Activated CD4-positive, CD25-positive, alpha-beta regulatory T cell (primary cell): ENCODE results near the gene ADAMTS7.
"Not testable (repeated sequence)": the region's sequence is repeated elsewhere in the genome, so short reads cannot be mapped to it uniquely, and the experiment has no call there.

Experiments used
- DNase-seq, 4 experiments: peaks; one replicate each; lab custom pipeline; 2025; lab: John Stamatoyannopoulos, UW

Gene ADAMTS7

DNA sequence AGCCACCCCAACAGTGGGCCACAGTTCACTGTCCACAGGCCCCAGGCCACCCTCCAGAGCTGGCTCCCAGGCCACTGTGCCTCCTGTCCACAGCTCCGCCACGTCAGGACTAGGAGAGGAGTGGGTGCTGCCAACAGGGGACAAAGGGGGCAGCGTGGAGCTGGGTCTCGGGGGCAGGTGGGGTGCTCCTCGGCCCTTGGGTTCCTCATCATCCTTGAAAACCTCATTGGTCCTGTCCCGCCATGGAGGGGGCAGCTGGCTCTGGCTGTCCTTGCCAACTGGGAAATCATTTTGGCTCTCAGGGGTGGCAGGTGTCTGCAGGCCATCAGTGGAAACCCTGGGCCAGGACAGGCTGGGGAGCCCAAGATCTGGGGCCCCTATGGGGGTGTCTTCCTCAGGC lies 45.2 kb downstream of the ADAMTS7 start:
- no peak for DNase-seq

DNA sequence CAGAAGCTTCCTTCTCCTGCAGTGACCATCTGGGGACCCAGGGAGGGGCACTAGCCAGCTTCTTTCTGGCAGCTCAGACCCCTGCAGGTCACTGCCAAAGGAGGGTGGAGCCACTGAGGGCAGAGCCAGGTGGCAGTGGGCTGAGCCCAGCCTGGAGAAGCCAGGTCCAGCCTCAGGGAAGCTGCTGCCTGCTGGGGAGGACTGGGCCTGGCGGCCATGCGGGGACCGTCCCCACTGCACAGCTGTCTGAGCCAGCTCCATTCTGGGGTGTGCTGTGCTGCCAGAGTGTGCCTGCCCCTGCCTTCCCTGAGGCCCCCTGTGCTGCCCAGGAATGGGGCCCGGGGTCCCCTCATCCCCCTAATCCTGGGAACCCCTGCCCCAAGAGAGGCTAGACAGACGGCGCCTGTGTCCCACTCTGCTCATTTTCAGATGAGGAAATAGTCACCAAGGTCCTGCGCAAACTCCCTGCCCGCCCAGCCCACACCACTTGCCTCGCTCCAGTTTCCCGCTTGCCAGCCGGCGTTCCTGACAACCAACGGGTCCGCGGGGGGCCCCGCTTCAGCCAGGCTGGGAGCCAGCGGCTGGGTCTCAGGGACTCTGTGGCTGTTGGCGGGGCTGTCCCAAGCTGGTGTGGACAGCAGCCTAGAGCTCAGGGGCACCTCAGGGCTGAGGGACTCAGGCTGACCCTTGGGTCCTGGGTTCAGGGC lies 46.0 kb downstream of the ADAMTS7 start:
- DNase-seq, result not testable (repeated sequence)

DNA sequence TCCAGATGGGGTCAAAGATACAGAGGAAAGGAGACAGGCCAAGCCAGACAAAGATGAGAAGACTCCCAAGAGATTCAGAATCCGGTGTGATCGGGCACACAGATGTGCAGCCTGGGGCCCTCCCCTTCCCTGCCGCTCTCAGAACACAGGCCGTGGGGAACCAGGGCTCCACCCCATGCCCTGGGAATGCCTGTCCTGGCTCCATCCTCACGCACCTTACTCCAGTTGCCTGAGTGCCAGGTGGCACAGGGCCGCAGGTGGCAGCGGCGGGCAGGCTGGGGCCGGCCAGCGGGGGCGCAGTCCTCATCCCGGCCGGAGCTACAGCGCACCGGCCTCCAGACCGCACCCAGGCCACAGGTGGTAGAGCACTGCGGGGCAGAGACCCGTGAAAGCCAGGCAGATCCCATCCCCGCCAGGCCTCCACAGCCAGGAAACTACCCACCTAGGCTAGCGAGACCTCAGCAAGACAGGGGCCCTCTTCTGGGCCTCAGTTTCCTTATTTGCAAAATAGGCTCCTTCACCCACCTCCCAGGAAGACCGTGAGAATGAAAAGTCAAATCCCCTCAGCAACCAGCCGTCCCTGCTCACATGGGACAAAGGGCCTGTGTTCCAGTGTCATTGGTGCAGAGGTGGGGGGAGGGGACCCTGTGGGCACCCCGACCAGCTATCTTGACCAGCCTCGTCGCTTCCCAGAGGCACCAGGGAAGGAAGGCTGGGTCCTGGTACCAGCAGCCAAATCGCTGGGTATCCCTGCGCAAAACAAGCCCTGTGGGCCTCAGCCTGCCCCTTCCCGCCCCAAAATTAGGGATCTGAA lies 46.7 kb downstream of the ADAMTS7 start:
- DNase-seq, result not testable (repeated sequence)

DNA sequence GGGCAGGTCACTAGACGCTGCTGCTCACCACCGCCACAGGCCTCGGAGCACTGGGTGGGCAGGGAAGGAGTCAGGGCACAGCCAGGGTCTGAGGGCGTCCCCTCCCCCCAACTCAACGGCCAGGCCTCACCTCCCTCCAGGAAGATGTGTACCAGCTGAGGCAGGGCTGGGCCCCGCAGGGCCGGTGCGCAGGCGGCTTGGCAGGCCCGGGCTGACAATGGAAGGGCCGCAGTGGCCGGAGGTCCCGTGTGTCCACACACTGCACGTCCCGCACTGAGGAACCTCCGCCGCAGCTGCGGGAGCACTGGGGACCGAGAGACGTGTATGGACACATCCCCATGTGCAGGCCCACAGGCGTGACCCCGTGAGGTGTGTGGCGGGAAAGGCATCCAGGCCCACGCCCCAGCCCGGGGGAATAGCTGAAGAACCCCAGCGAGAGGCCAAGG lies 47.4 kb downstream of the ADAMTS7 start:
- no peak for DNase-seq

DNA sequence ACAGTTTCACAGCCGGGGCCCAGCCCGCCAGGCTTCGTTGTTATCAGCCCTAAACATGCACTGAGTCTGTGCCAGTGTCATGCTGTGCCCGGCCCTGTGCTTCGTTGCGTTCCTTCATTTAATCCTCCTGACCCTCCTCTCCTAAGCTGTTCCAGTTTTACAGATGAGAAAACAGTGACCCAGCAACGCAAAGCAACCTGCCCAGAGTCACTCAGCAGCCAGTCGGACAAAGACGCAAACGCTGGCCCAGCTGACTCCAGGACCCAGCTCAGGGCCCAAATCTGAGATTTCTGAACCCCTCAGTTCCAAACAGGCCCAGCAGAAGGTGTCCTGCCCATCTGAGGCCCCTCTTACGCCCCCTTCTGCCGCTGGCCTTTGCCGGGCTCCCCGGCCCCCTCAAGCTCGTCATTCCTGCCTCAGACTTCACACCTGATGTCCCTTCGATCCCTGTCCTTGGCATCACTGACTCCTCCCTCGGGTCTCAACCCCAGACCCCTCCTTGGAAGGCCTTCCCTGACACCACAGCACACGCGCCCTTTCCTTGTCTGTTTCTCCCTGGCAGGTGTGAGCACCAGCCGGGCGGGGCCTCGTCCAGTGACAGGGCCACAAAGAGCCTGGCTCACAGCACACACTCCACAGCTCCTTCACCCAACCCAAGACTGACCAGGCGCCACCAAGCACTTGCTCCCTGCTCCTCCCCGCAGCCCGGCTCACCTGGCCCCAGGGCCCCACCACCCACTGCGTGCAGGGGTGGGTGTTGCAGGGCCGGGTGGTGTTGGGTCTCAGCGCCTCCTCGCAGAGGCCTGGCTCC lies 48.1 kb downstream of the ADAMTS7 start:
- no peak for DNase-seq

DNA sequence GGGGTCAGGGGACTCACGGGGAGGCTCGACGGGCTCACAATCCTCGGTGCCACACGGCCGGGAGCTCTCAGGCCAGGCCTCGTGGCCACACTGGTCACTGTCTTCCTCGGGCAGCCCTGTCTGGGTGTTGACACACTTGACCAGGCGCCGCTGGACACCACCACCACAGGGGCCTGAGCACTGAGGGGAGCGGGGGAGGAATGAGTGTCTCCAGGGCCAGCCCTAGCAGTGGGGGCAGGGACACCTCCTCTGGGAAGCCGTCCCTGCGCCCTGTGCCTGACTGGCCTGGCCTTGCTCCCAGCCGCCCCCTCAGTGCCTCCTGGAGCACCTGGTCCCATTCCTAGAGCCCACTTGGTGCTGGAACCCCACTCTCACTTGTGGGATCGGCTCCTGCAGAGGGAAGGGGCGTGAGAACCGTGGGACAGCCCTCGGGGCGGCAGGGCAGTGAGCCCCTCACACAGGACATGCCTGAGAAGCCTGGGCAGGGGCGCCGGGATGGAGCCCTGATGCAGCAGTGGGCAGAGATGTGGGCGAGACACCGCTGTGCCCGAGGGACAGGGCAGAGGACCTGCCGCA lies 48.8 kb downstream of the ADAMTS7 start:
- not testable (repeated sequence) for DNase-seq

DNA sequence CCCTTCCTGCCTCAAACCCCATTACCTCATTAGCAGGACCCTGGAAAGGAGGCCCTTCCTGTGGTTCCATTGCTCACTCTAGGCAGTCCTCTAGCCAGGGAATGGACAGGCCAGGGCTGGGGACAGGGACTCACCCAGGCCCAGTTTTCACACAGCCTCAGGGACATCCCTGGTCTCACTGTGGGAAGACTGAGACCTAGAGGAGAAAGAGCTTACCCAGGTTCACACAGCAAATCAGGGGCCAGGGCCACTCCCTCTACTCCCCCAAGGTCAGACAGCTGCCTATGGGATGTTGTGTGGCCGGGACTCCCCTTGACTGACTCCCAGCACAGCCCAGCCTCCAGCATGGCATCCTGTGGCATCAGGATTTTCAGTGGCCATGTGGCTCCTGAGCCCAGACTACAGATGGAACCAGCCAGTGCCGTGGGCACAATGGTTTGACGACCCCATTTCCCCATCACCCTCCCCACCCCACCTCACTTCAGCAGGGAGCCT lies 49.3 kb downstream of the ADAMTS7 start:
- no peak for DNase-seq

DNA sequence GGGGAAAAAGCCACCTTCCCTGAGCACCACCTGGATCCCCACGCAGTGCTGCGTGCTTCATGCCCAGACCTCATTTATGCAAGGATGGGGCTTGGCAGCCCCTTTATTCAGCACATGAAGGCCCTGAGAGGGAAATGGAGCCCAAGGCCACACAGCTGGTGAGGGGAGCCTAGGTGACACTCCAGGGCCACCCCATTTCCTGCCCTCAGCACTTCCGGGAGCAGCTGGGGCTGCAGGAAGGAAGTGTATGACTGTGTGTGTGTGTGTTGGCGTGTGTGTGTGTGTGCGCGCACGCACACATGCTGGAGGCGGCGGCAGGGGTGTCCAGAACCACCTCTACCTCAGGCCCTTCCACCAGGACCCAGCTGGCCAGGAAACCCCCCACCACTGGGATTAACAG lies 49.8 kb downstream of the ADAMTS7 start:
- peak; percentile 33 to 71 (median 52) for DNase-seq

DNA sequence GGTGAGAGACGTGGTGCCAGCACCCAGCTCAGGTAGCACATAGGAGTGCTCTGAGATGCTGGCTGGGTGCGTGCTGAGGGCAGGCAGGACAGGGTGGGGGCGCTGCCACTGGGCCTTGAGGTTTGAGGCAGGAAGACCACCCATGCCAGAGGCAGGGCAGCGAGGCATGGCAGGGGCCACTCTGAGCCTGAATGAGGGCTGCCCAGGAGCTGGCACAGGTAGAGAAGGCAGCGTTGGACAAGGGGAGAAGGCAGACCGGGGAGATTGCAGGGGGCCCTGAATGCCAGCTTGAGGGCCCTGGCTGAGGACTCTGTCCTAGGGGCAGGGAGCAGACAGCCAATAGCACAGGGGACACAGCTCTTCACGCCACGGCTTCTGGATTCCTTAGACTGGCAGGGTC lies 50.2 kb downstream of the ADAMTS7 start:
- DNase-seq, result no peak

DNA sequence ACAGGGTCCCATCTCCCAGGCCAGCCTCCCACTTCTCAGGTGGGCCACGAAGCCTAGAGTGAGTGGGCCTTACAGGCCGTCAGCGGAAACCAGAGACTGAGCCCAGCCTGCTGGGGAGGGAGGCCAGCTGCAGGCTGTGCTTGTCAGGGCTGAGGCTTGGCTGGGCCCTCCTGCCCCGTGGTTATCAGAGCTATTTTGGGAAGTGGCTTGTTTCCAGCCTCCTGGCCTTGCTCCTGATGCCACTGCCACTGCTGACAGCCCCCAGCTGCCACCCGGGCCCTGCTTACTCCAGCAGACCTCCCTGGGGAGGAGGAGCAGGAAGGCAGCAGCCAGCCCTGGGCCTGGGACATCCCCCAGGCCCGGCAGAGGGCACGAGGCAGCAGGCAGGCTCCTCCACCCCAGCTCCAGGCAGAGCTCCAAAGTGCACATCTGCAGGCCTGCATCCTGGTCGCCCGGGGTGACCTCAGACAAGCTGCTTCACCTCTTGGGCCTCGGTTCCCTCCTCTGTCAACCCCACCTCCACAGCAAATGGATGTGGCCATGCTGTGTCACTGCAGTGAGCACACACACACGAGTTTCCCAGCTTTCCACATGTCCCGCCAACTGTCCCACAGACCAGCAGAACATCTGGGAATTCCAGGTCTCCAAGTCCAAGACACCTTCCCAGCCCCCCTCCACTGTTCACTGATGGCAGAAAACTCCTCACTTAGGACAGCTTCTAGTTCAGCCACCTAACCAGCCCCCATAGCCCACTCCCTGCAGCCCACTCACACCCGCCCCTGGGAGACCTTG lies 51.0 kb downstream of the ADAMTS7 start:
- not testable (repeated sequence) for DNase-seq

DNA sequence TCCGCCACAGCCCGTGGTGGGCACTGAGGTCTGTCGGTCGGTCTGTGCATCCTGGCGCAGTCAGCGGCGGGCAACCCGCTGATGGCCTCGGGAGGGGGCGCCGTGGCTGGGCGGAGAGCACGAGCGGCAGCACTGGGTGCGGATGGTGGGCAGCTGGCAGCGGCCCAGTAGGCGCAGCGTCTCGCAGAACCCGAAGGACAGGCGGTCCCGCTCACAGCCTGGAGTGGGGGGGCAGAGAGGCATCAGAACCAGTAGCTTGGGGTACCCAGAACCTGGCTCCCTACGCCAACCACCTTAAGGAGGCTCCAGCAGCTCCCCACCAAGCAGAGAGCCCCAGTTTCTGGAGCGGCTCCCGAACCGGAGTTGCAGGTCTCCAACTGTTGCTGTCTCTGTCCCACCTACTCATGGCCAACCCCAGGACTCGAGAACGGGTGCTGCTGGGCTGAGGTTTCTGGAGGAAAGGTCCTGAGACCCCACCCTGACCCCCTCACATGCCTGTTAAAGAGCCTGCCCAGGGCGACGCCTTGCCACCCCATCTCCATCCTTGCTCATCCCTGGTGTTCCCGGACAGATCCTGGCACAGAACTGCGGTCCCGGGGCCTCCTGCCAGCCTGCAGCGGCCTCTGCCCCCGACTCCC lies 51.8 kb downstream of the ADAMTS7 start:
- DNase-seq, result not testable (repeated sequence)

DNA sequence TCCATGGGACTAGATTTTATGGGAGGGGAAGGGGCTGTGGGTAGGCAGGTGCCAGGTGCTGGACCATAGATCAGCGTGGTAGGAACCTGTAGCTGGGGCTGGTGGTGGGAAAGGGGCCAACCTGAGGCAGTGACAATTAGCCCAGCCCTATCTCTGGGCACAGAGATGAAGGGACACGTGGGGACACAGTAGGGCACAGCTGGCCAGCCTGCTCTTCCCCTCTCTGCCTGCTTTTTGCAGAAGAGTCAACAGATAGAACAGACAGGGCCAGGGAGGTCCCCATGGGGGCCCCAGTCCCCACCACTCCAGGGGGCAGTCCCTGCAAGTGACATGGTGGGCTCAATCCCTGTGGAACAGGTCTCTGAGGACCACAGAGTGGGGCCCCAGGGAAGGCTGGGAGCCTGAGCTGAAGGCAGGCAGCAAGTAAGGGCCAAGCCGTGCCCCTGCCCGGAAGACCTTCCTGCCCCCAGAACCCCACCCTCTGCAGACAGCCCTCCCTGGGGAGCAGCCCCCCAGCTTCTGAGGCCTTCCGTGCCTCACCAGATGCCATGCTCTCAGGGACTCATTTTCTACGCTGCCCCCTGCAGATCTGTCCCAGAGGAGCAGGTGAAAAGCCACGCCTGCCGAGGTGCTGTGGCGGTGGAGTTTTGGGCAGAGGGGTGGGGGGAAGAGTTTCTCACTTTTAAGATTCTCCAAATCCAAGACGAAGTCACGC lies 52.6 kb downstream of the ADAMTS7 start:
- not testable (repeated sequence) for DNase-seq

DNA sequence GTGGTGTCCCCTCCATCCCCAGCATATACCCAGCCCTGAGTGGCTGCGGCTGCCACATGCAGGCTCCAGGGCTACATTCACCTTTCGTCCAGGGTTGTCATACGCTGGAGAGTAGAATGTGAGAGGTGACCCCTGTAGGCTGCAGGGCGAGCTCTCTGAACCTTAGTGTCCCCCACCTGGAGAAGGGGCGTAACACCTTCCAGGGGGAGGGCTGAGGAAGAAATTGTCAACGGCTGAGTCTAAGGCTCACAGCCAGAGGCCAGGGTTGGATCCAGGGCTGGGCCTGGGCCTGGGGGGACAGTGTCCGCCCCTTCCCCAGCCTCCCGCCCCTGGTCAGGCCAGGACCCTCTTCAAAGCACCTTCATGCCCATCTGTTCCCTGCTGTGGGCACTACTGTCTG lies 53.2 kb downstream of the ADAMTS7 start:
- DNase-seq, result not testable (repeated sequence)

DNA sequence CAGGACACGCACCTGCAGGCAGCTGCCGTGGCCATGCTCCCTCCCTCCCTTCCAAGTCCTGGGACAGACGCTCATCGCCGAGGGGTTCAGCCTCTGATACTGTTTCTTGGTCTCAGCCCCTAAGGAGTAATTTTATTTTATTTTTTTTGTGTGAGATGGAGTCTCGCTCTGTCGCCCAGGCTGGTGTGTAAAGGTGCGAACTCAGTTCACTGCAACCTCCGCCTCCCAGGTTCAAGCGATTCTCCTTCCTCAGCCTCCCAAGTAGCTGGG lies 53.7 kb downstream of the ADAMTS7 start:
- no peak for DNase-seq

DNA sequence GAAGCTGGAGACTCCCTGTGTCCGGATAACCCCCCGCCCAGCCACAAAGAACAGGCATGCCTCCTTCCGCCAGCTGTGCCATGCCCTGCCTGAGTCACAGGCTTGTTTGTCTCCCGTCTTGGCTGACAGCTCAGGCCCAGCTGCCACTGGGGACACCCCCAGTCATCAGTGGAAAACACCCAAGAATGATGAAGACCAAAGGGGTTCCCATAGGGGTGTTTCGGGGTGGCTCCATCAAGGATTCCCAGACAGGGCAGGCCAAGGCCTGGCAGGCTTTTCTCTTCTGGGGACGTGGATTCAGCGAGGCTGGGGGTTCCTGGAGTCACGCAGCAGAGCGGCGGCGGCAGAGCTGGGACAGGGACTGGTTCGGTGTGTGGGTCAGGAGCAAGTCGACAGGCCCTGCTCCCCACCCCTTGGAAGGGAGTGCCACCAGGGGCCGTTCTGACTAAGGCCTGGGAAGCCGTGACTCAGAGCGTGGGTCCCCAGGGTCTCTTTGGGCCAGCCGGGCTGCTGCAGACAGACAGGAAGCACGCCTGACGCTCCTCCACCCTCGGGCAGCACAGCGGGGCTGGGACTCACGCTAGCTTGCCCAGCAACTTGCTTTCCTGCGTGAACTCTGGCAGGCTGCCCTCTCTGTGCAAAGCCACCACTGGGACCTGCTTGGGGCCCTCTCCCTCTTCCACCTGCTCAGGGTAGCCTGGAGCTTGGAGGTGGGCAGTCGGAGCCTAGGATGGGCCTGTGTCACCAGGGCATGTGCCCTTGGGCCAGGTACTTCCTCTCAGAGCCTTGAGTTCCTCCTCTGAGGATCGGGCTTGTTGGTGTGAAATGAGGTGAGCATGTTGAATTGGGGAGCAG lies 54.3 kb downstream of the ADAMTS7 start:
- peak in 3 of 4 experiments; percentile 16 to 37 (median 32) for DNase-seq

DNA sequence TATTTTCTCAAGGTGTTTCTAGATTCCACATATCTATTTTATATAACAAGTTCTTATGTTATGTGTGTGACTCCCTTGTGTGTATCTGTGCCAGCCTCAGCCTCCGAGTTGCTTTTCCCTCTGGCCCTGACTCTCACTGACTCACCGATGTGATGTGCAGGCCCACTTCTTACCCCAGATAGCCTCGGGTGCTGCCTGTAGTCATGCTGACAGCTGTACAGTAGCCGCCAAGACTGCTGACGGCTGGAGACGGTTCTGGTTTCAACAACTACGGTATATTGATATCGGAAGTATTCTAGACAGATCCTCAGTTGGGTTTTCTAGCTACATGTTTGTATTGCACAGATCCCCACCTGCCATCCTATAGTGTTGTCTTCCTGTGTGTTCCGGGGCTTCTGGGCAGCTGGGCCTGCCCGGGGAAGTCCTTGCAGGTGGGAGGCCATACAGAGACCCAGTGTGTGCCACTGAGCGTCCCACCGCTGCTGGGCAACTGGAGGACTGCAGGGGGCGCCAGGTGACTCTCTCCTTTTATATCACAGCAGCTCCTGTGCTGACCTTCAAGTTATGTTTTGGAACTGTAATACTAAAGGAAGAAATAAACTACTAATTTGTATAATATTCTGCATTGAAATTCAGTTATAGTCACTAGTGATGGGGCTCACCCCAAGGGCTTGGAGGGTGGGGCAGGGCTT lies 55.2 kb downstream of the ADAMTS7 start:
- DNase-seq, result not testable (repeated sequence)

DNA sequence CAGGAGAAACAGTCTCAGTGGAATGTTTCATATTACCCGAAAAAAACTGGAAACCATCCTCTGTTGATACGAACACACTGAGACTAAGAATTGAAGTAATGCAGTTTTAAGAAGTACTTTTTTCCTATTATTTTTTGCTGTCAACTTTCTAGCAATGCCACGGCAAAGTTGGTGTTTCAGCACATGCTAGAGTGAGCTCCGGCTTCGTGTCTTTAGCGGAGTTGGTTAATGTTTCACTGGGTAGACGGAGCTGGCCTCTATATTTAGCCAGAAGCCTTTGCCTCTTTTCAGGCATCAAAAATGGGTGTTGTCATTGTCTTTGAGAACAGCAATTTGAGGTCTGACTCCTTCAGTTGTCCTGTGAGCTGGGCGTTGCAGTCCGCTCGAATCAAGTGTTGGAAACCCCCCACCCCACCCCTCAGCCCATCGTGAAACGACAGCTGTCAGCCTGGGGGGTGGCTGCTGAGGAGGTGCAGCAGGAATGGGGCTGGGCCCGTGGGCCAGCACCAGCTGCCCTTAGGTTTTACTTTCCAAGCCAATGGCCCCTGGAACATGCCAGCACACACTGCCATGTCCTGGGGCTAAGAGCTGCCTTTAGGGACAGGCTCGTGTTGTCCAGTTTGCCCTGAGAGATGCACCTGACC lies 56.5 kb downstream of the ADAMTS7 start:
- not testable (repeated sequence) for DNase-seq
